Peyer's patch (tissue), 4 donors: Measurements from ENCODE around the gene STK24.

Experiments used
- POLR2A ChIP-seq, 2 donors: fragments of 450-650 bp; IDR thresholded peaks; one replicate each; pipeline ENCODE4 v1.5.1; 2017; ENCODE audit warnings: antibody characterized with exemption in 2 of 2, mild to moderate bottlenecking in 2 of 2, moderate library complexity in 2 of 2
- TF ChIP-seq, protein P1 (sequence below), 6 experiments: fragments of 450-650 bp in 4 of 6; fragments of 200-600 bp in 2 of 6; sonication (generic) in 1 of 6; IDR thresholded peaks; one replicate each; pipeline ENCODE4 v1.5.1; 2017 to 2019; ENCODE audit warnings: antibody characterized with exemption in 6 of 6, mild to moderate bottlenecking in 3 of 6, moderate library complexity in 1 of 6

DNA sequence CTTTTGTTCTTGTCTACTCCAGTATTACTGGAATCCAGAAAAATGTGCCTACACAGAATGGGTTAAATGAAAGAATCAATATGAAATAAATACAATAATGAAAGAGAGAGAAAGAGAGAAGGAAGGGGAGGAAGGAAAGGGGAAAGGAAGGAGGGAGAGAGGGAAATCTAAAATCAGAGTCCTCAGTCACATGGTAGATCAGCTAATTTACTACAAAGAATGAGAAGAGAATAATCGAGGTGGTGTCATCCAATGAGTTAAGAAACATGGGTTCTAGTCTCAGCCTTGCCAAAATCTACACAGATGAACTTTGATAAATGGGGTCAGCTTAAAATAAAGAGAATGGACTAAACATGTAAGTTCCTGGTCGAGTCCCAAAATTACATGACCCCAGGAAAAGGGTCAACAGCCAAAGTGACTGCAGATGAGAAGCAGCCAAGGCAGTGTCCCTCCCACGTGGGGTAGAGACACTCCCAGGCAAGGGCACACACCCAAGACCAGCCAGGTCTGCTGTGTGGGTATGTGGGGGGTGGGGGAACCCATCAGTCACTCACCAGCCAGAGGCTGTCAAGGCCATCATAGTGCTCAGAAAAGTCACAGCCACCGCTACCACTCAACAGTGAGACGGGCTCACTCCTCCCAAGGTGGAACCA is 103.6 kb downstream of the STK24 start:
- TF ChIP-seq, protein P1, sequence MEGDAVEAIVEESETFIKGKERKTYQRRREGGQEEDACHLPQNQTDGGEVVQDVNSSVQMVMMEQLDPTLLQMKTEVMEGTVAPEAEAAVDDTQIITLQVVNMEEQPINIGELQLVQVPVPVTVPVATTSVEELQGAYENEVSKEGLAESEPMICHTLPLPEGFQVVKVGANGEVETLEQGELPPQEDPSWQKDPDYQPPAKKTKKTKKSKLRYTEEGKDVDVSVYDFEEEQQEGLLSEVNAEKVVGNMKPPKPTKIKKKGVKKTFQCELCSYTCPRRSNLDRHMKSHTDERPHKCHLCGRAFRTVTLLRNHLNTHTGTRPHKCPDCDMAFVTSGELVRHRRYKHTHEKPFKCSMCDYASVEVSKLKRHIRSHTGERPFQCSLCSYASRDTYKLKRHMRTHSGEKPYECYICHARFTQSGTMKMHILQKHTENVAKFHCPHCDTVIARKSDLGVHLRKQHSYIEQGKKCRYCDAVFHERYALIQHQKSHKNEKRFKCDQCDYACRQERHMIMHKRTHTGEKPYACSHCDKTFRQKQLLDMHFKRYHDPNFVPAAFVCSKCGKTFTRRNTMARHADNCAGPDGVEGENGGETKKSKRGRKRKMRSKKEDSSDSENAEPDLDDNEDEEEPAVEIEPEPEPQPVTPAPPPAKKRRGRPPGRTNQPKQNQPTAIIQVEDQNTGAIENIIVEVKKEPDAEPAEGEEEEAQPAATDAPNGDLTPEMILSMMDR (IDR thresholded peaks at IDR 0.05) = no peak
- TF ChIP-seq POLR2A (IDR thresholded peaks at IDR 0.05) = no peak
